ENCODE measurements around the gene DPM2.

Gene DPM2

DNA sequence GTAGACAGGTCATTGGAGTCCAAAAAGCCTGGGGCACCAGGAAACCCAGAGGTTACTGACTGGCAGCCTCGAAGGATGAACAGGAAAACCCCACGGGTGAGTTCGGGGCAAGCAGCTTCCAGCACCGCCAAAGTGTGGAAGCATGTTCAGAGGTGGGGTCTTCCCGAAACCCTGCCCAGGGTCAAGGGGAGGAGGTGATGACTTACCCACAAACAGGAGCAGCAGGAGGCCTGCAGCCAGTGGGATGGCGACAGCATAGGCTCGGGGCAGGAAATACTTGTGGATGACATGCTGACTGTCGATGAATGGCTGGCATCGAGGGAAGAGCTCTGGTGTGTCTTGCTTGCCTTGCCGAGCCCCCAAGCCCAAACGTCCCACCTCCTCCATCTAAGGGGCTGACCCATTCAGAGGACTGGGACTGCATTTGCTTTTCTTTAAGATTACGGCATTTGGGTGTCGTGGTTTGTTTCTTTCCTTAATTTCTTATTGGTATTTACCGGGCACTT, 1.3 kb downstream of the DPM2 start:
- ChIA-PET POLR2A (no interaction called here), CTCF (no interaction called here)
- no peak for DNase-seq (ENCODE audit: extremely low spot score)
- TF ChIP-seq ELF4 (IDR thresholded peaks at IDR 0.05) = no peak
- TF ChIP-seq CTBP1 (IDR thresholded peaks at IDR 0.05; ENCODE audit: borderline replicate concordance) = no peak
- TF ChIP-seq BHLHE40 (IDR thresholded peaks at IDR 0.05; ENCODE audit: borderline replicate concordance) = no peak
- TF ChIP-seq TARDBP (IDR thresholded peaks at IDR 0.05) = no peak
- TF ChIP-seq LEF1 (IDR thresholded peaks at IDR 0.05; ENCODE audit: borderline replicate concordance) = no peak
- TF ChIP-seq PKNOX1 (IDR thresholded peaks at IDR 0.05) = no peak
- TF ChIP-seq SP1 (IDR thresholded peaks at IDR 0.05) = no peak
- no peak for TF ChIP-seq NFRKB (IDR thresholded peaks at IDR 0.05)
- TF ChIP-seq HDGF (IDR thresholded peaks at IDR 0.05; ENCODE audit: borderline replicate concordance) = no peak
- TF ChIP-seq FOXM1 (IDR thresholded peaks at IDR 0.05; ENCODE audit: borderline replicate concordance) = no peak
- TF ChIP-seq L3MBTL2 (conservative IDR thresholded peaks at IDR 0.05) = no peak
- no peak for TF ChIP-seq FOXK2 (IDR thresholded peaks at IDR 0.05)
- no peak for TF ChIP-seq ARNT (IDR thresholded peaks at IDR 0.05)
- no peak for TF ChIP-seq FOXA1 (IDR thresholded peaks at IDR 0.05)
- TF ChIP-seq SUZ12 (IDR thresholded peaks at IDR 0.05) = no peak

- TF ChIP-seq L3MBTL2 (conservative IDR thresholded peaks at IDR 0.05) (no peak), ZNF384 (IDR thresholded peaks at IDR 0.05) (no peak), BHLHE40 (IDR thresholded peaks at IDR 0.05; ENCODE audit: borderline replicate concordance) (no peak), FOXA1 (IDR thresholded peaks at IDR 0.05) (no peak), LEF1 (IDR thresholded peaks at IDR 0.05; ENCODE audit: borderline replicate concordance) (no peak), TARDBP (IDR thresholded peaks at IDR 0.05) (no peak)
- no peak for DNase-seq (ENCODE audit: extremely low spot score)
- CTCF ChIA-PET = no interaction called here
- POLR2A ChIA-PET = no interaction called here
Measured at GRCh38 chr9:127935765-127936221, 1.9 kb downstream of the DPM2 start.

- TF ChIP-seq TARDBP (IDR thresholded peaks at IDR 0.05) = no peak
- TF ChIP-seq L3MBTL2 (conservative IDR thresholded peaks at IDR 0.05) = no peak
- TF ChIP-seq NFRKB (IDR thresholded peaks at IDR 0.05) = no peak
- no peak for TF ChIP-seq ELF4 (IDR thresholded peaks at IDR 0.05)
- no peak for TF ChIP-seq FOXM1 (IDR thresholded peaks at IDR 0.05; ENCODE audit: borderline replicate concordance)
- no peak for TF ChIP-seq SP1 (IDR thresholded peaks at IDR 0.05)
- no peak for TF ChIP-seq SUZ12 (IDR thresholded peaks at IDR 0.05)
- TF ChIP-seq CTBP1 (IDR thresholded peaks at IDR 0.05; ENCODE audit: borderline replicate concordance) = no peak
- no peak for TF ChIP-seq HDGF (IDR thresholded peaks at IDR 0.05; ENCODE audit: borderline replicate concordance)
- TF ChIP-seq ARNT (IDR thresholded peaks at IDR 0.05) = no peak
- no peak for TF ChIP-seq FOXA1 (IDR thresholded peaks at IDR 0.05)
- TF ChIP-seq LEF1 (IDR thresholded peaks at IDR 0.05; ENCODE audit: borderline replicate concordance) = no peak
- TF ChIP-seq PKNOX1 (IDR thresholded peaks at IDR 0.05) = no peak
- no peak for TF ChIP-seq BHLHE40 (IDR thresholded peaks at IDR 0.05; ENCODE audit: borderline replicate concordance)
- no peak for TF ChIP-seq ZNF384 (IDR thresholded peaks at IDR 0.05)
- no peak for TF ChIP-seq FOXK2 (IDR thresholded peaks at IDR 0.05)
- no peak for DNase-seq (ENCODE audit: extremely low spot score)
- ChIA-PET CTCF (interaction anchor here (1.2 kb wide), 1 partner anchor 9 kb away, joined by 3 read pairs; no protein-coding TSS in a partner anchor), POLR2A (no interaction called here)
Measured at GRCh38 chr9:127934986-127935385, 2.7 kb downstream of the DPM2 start.

- DNase-seq (ENCODE audit: extremely low spot score) = no peak
- POLR2A ChIA-PET = no interaction called here
- TF ChIP-seq CTBP1 (IDR thresholded peaks at IDR 0.05; ENCODE audit: borderline replicate concordance) = no peak
- TF ChIP-seq HDGF (IDR thresholded peaks at IDR 0.05; ENCODE audit: borderline replicate concordance) = no peak
- no peak for TF ChIP-seq SP1 (IDR thresholded peaks at IDR 0.05)
- TF ChIP-seq NFRKB (IDR thresholded peaks at IDR 0.05) = no peak
- CTCF ChIA-PET = interaction anchor here (1.2 kb wide), 1 partner anchor 10 kb away, joined by 3 read pairs; no protein-coding TSS in a partner anchor
Measured at GRCh38 chr9:127934248-127934647, 3.4 kb downstream of the DPM2 start.

DNA sequence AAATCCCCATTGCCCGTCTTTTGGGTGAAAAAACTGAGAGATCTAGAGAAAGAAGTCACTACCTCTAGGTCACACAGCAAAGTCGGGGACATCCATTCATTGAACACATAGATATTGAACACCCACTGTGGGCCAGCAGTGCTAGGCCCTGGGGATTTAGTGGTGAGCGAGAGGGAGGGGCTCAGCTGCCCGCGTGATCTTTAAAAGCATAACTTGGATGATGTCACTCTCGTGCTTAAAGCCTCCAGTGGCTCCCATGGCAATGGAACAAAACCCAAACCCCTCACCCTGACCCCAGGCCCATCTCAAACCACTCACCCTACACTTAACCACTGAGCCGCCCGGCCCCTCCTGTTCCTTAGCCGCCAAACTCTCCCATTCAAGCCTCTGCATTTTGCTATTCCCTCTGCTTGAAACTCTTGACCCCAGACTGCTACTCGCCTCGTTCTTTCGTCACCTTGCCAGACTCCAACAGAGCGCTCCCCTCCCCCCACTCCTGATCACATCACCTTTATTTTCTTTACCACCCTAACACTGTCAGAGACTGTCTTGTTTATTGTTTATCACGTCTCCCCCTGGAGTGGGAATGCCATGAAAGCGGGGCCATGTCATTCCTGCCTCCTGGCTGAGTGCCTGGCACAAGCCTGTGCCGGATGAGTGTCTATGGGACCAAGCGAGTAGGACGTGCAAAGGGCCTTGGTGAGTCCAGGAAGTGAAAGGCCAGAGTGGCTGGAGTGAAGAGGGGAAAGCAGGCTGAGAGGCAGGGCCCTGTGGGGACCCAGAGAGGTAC, 6.4 kb downstream of the DPM2 start:
- POLR2A ChIA-PET = interaction anchor here (1.2 kb wide), 2 partner anchors 41 to 136 kb away, joined by 3 read pairs; partner anchors contain the start of genes NAIF1 and SLC25A25
- CTCF ChIA-PET = interaction anchor here (0.6 kb wide), 1 partner anchor 209 kb away, joined by 4 read pairs; no protein-coding TSS in a partner anchor
- DNase-seq (ENCODE audit: extremely low spot score) = peak; percentile 34
- TF ChIP-seq LEF1 (IDR thresholded peaks at IDR 0.05; ENCODE audit: borderline replicate concordance) = no peak
- no peak for TF ChIP-seq ELF4 (IDR thresholded peaks at IDR 0.05)
- TF ChIP-seq SUZ12 (IDR thresholded peaks at IDR 0.05) = no peak
- TF ChIP-seq BHLHE40 (IDR thresholded peaks at IDR 0.05; ENCODE audit: borderline replicate concordance) = no peak
- no peak for TF ChIP-seq SP1 (IDR thresholded peaks at IDR 0.05)
- no peak for TF ChIP-seq FOXK2 (IDR thresholded peaks at IDR 0.05)
- TF ChIP-seq CTBP1 (IDR thresholded peaks at IDR 0.05; ENCODE audit: borderline replicate concordance) = no peak
- no peak for TF ChIP-seq L3MBTL2 (conservative IDR thresholded peaks at IDR 0.05)
- no peak for TF ChIP-seq FOXM1 (IDR thresholded peaks at IDR 0.05; ENCODE audit: borderline replicate concordance)

Measured in HEK293T (cell line).